Astrocyte (in vitro differentiated cells and primary cell): ENCODE data around the gene LYZL1.

Experiments used
- EZH2 ChIP-seq: IDR thresholded peaks from 2 replicates; pipeline ENCODE4 v1.6.1; 2012; ENCODE audit warnings: mild to moderate bottlenecking, low read length, inconsistent platforms; ENCODE audit not compliant: insufficient read depth
- TF ChIP-seq, protein P1 (sequence below): IDR thresholded peaks from 2 replicates; pipeline ENCODE4 v1.5.1; 2011; ENCODE audit warnings: low read depth, mild to moderate bottlenecking, inconsistent platforms, low read length, moderate library complexity; ENCODE audit not compliant: insufficient read depth

- TF ChIP-seq, protein P1, sequence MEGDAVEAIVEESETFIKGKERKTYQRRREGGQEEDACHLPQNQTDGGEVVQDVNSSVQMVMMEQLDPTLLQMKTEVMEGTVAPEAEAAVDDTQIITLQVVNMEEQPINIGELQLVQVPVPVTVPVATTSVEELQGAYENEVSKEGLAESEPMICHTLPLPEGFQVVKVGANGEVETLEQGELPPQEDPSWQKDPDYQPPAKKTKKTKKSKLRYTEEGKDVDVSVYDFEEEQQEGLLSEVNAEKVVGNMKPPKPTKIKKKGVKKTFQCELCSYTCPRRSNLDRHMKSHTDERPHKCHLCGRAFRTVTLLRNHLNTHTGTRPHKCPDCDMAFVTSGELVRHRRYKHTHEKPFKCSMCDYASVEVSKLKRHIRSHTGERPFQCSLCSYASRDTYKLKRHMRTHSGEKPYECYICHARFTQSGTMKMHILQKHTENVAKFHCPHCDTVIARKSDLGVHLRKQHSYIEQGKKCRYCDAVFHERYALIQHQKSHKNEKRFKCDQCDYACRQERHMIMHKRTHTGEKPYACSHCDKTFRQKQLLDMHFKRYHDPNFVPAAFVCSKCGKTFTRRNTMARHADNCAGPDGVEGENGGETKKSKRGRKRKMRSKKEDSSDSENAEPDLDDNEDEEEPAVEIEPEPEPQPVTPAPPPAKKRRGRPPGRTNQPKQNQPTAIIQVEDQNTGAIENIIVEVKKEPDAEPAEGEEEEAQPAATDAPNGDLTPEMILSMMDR, result no peak
- TF ChIP-seq EZH2, result no peak
Measured at GRCh38 chr10:29323367-29323766, 34.5 kb downstream of the LYZL1 start.
